ENCODE measurements around the gene SEPTIN12. TPM values are rescaled to one million over a fixed set of nuclear protein-coding genes. Genes with fewer than 3 reads are reported as not detected.

The SEPTIN12 gene
- total and polyA plus RNA-seq, 10 of the 15 experiments (the other 5 are each of a cell fraction or from before 2014, with no cell fraction given), result not detected

DNA sequence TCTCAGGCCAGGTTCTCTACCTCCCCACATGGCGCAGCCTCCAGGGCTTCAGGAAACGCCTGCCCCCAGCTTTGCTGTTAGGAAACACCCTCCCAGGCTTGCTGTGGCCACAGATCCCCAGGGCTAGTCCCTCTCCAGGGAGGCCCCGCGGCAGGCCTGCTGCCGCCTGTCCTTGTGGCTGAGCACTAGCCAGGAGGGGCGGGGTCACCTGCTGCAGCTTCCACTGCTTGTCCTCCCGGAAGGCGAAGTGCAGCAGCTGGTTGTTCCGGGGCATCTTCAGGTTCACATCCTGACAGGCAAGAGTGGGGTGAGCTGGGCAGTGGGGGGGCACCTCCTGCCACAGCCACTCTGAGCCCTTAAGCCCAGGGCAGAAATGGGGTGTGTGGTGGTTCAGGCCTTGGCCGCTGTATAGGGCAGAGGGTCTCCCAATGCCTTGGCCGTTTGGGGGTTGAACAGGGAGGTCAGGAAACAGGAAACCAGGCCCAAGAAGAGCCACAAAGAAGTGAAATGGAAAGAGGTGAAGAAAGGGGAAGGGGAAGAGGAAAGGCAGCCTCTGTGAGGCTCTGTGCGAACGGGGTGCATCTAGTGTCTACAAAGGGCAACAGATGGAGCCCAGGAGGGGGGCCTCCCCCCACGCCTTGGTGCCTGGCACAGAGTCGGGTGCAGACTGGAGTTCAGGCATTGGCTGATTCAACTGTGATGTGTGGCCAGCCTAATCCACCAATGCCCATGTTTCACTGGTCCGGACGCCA lies 12.3 kb upstream of the SEPTIN12 start (continued):
- TF ChIP-seq ZNF592 (IDR thresholded peaks at IDR 0.05) (no peak), SP1 (IDR thresholded peaks at IDR 0.05; ENCODE audit: low read depth, low read length) (no peak), TCF12 (IDR thresholded peaks at IDR 0.05; ENCODE audit: low read depth, low read length) (0 out of 2 replicates have a peak, but pooled peaks have one; percentile 13), NBN (IDR thresholded peaks at IDR 0.05) (no peak), STAT1 (conservative IDR thresholded peaks at IDR 0.05) (no peak), BCL11A (IDR thresholded peaks at IDR 0.05; ENCODE audit: low read depth, low read length) (no peak), GABPA (IDR thresholded peaks at IDR 0.05; ENCODE audit: low read depth) (peak; percentile 90), IKZF2 (IDR thresholded peaks at IDR 0.05) (peak in 1 of 2 experiments; percentile 10; a peak in 1 of 4 replicates), ZSCAN29 (IDR thresholded peaks at IDR 0.05) (no peak), POLR2AphosphoS5 (IDR thresholded peaks at IDR 0.05; ENCODE audit: low read length) (peak; percentile 50; the same call in 1 of the 2 replicates), ZBTB33 (IDR thresholded peaks at IDR 0.05) (no peak)
